Measurements from ENCODE around the gene DYRK1B.
A peak's percentile ranks its signal among the peaks of the same experiment; 100 is the strongest.

The DYRK1B gene

GRCh38 chr19:39843919-39844793, 10.2 kb upstream of the DYRK1B start:
- DNase-seq (ENCODE audit: extremely low read depth, low read depth) = no peak
- peak overlapping the region; percentile 91 for H3K4me3 ChIP-seq (replicated peaks; ENCODE audit: low read depth, low read length)
- TF ChIP-seq CTCF (IDR thresholded peaks at IDR 0.05; ENCODE audit: low read depth, low read length, missing control alignments) = peak; percentile 63

GRCh38 chr19:39842693-39843435, 8.9 kb upstream of the DYRK1B start:
- DNase-seq (ENCODE audit: extremely low read depth, low read depth) = no peak
- H3K4me3 ChIP-seq (replicated peaks; ENCODE audit: low read depth, low read length) = peak overlapping the region; percentile 91
- TF ChIP-seq CTCF (IDR thresholded peaks at IDR 0.05; ENCODE audit: low read depth, low read length, missing control alignments) = peak; percentile 1

GRCh38 chr19:39841041-39841440, 7.1 kb upstream of the DYRK1B start:
- no peak overlapping the region for H3K4me3 ChIP-seq (replicated peaks; ENCODE audit: low read depth, low read length)
- TF ChIP-seq CTCF (IDR thresholded peaks at IDR 0.05; ENCODE audit: low read depth, low read length, missing control alignments) = no peak
- no peak for DNase-seq (ENCODE audit: extremely low read depth, low read depth)

- no peak for TF ChIP-seq CTCF (IDR thresholded peaks at IDR 0.05; ENCODE audit: low read depth, low read length, missing control alignments)
- DNase-seq (ENCODE audit: extremely low read depth, low read depth) = no peak
- no peak overlapping the region for H3K4me3 ChIP-seq (replicated peaks; ENCODE audit: low read depth, low read length)
Measured at GRCh38 chr19:39840492-39840891, 6.5 kb upstream of the DYRK1B start.

GRCh38 chr19:39839678-39840327, 5.8 kb upstream of the DYRK1B start:
- H3K4me3 ChIP-seq (replicated peaks; ENCODE audit: low read depth, low read length) = no peak overlapping the region
- DNase-seq (ENCODE audit: extremely low read depth, low read depth) = no peak
- TF ChIP-seq CTCF (IDR thresholded peaks at IDR 0.05; ENCODE audit: low read depth, low read length, missing control alignments) = no peak

- no peak for DNase-seq (ENCODE audit: extremely low read depth, low read depth)
- no peak for TF ChIP-seq CTCF (IDR thresholded peaks at IDR 0.05; ENCODE audit: low read depth, low read length, missing control alignments)
- H3K4me3 ChIP-seq (replicated peaks; ENCODE audit: low read depth, low read length) = no peak overlapping the region
Measured at GRCh38 chr19:39838569-39838968, 4.6 kb upstream of the DYRK1B start.

Data from HFF-Myc (cell line).